GM21786 (cell line): ENCODE data around the gene ETNPPL.

Experiments
- ATAC-seq: cut with Tn5 transposase; IDR thresholded peaks from one replicate; pipeline ENCODE4 v1.9.1; 2021; ENCODE audit not compliant: unreplicated experiment

Gene ETNPPL

GRCh38 chr4:108762559-108763225 is at the start of gene ETNPPL:
Gene ETNPPL (minus strand): TSS chr4:108763053. CDS start chr4:108762898, 155 bp downstream.
- no peak for ATAC-seq

- ATAC-seq, result no peak
Measured at GRCh38 chr4:108811486-108811885, 48.6 kb upstream of the ETNPPL start.

GRCh38 chr4:108810087-108810486 is 47.2 kb upstream of the ETNPPL start:
- ATAC-seq, result no peak

GRCh38 chr4:108804648-108805273 is 41.9 kb upstream of the ETNPPL start:
- ATAC-seq, result no peak

- ATAC-seq, result no peak
Measured at GRCh38 chr4:108799306-108799705, 36.5 kb upstream of the ETNPPL start.

GRCh38 chr4:108796173-108796572 is 33.3 kb upstream of the ETNPPL start:
- no peak for ATAC-seq

- ATAC-seq, result no peak
Measured at GRCh38 chr4:108795733-108796132, 32.9 kb upstream of the ETNPPL start.

- no peak for ATAC-seq
Measured at GRCh38 chr4:108794136-108794535, 31.3 kb upstream of the ETNPPL start.

GRCh38 chr4:108793415-108793814 is 30.6 kb upstream of the ETNPPL start:
- no peak for ATAC-seq

- no peak for ATAC-seq
Measured at GRCh38 chr4:108788731-108789130, 25.9 kb upstream of the ETNPPL start.

- ATAC-seq, result no peak
Measured at GRCh38 chr4:108787724-108788123, 24.9 kb upstream of the ETNPPL start.

- ATAC-seq, result no peak
Measured at GRCh38 chr4:108787106-108787505, 24.3 kb upstream of the ETNPPL start.

GRCh38 chr4:108786351-108786750 is 23.5 kb upstream of the ETNPPL start:
- ATAC-seq, result no peak

- no peak for ATAC-seq
Measured at GRCh38 chr4:108783665-108784463, 21.0 kb upstream of the ETNPPL start.

GRCh38 chr4:108779958-108780357 is 17.1 kb upstream of the ETNPPL start:
- no peak for ATAC-seq

- ATAC-seq, result no peak
Measured at GRCh38 chr4:108777388-108777787, 14.5 kb upstream of the ETNPPL start.

GRCh38 chr4:108775921-108776320 is 13.1 kb upstream of the ETNPPL start:
- ATAC-seq, result no peak

GRCh38 chr4:108774809-108775530 is 12.1 kb upstream of the ETNPPL start:
- no peak for ATAC-seq

GRCh38 chr4:108772402-108772801 is 9.5 kb upstream of the ETNPPL start:
- no peak for ATAC-seq

GRCh38 chr4:108766058-108766457 is 3.2 kb upstream of the ETNPPL start:
- no peak for ATAC-seq

- no peak for ATAC-seq
Measured at GRCh38 chr4:108763986-108764385, 1.1 kb upstream of the ETNPPL start.
